OCI-LY7 (cell line): Measurements from ENCODE around the gene CTRB1. TPM values are rescaled to one million over a fixed set of nuclear protein-coding genes. Genes with fewer than 3 reads are reported as not detected.

Source experiments
- BruUV-seq: library from RNA; stranded (reverse); fragments of 400-500 nt; replicated peaks from 2 replicates; lab custom pipeline; 2021; lab: Mats Ljungman, UMichigan
- CTCF ChIA-PET: fragments of 300-600 bp; sonication (Branson Sonifier 250); formaldehyde crosslinking; loops from one replicate; lab custom pipeline; 2022; ENCODE audit warnings: antibody characterized with exemption; ENCODE audit not compliant: unreplicated experiment; lab: Charles Lee
- POLR2A ChIA-PET: fragments of 300-600 bp; sonication (Branson Sonifier 250); formaldehyde crosslinking; loops from one replicate; lab custom pipeline; 2022; ENCODE audit warnings: antibody characterized with exemption; lab: Charles Lee
- DNase-seq: peaks from one replicate; pipeline ENCODE4 v3.0.0-alpha.2; 2015; ENCODE audit warnings: low spot score
- H2AFZ ChIP-seq: fragments of 200-600 bp; sonication (generic), shearing (Covaris generic); 2 replicates; pipeline ENCODE4 v1.6.1; 2014; ENCODE audit warnings: mild to moderate bottlenecking, antibody characterized with exemption, low read length, moderate library complexity
- H3K27ac ChIP-seq: fragments of 200-600 bp; sonication (generic); 2 replicates; pipeline ENCODE4 v1.5.1; 2014; ENCODE audit warnings: mixed run types, low read depth, mild to moderate bottlenecking, moderate library complexity, low read length, inconsistent platforms; ENCODE audit not compliant: poor library complexity, severe bottlenecking
- H3K36me3 ChIP-seq: fragments of 200-600 bp; sonication (generic); 2 replicates; pipeline ENCODE4 v1.6.1; 2014; ENCODE audit warnings: mild to moderate bottlenecking, antibody characterized with exemption, low read length, moderate library complexity, mixed read lengths; ENCODE audit not compliant: insufficient read depth
- H3K4me1 ChIP-seq: fragments of 200-600 bp; sonication (generic); 2 replicates; pipeline ENCODE4 v1.5.1; 2014; ENCODE audit warnings: mild to moderate bottlenecking, low read length; ENCODE audit not compliant: insufficient read depth, poor library complexity, severe bottlenecking
- H3K4me2 ChIP-seq: fragments of 200-600 bp; sonication (generic); 2 replicates; pipeline ENCODE4 v1.6.1; 2014; ENCODE audit warnings: mild to moderate bottlenecking, low read length
- H3K4me3 ChIP-seq: fragments of 200-600 bp; sonication (generic); 2 replicates; pipeline ENCODE4 v1.5.1; 2014; ENCODE audit warnings: mild to moderate bottlenecking, low read depth, low read length; ENCODE audit not compliant: poor library complexity, severe bottlenecking
- H3K79me2 ChIP-seq: fragments of 200-600 bp; sonication (generic); 2 replicates; pipeline ENCODE4 v1.6.1; 2016; ENCODE audit warnings: low read depth, mild to moderate bottlenecking, low read length, moderate library complexity, mixed read lengths; ENCODE audit not compliant: insufficient read depth
- H3K9me2 ChIP-seq: fragments of 200-600 bp; sonication (generic); 2 replicates; pipeline ENCODE4 v1.6.1; 2016; ENCODE audit warnings: mild to moderate bottlenecking, low read length, mixed read lengths; ENCODE audit not compliant: insufficient read depth
- H3K9me3 ChIP-seq: fragments of 200-600 bp; sonication (generic); 2 replicates; pipeline ENCODE4 v1.6.1; 2014; ENCODE audit warnings: mild to moderate bottlenecking, mixed run types, low read length, mixed read lengths
- H4K20me1 ChIP-seq: fragments of 200-600 bp; sonication (generic); 2 replicates; pipeline ENCODE4 v1.6.1; 2014; ENCODE audit warnings: mild to moderate bottlenecking, antibody characterized with exemption, low read length, moderate library complexity, mixed read lengths; ENCODE audit not compliant: insufficient read depth
- EZH2phosphoT487 ChIP-seq: fragments of 200-600 bp; sonication (generic); IDR thresholded peaks from 2 replicates; pipeline ENCODE4 v1.6.1; 2018; ENCODE audit warnings: low read depth, borderline replicate concordance, mild to moderate bottlenecking, mixed run types, antibody characterized with exemption, low read length, moderate library complexity, mixed read lengths
- intact Hi-C: fragments of 100-400 bp; cut with micrococcal nuclease; formaldehyde crosslinking; loops from one replicate; pipeline ENCODE4 v1.10.0; 2022; ENCODE audit not compliant: unreplicated experiment
- total RNA-seq, 2 experiments: library from RNA; depleted of rRNA in 1 of 2; stranded (reverse); fragments of >200 nt in 1 of 2; shearing (Covaris generic) in 1 of 2; gene quantifications; 2 replicates each; pipeline ENCODE4 v1.2.3, GENCODE V29; 2014 to 2022
- TF ChIP-seq, protein P1 (sequence below): fragments of 200-600 bp; sonication (generic); conservative IDR thresholded peaks from 2 replicates; pipeline ENCODE4 v1.5.1; 2014; ENCODE audit warnings: mild to moderate bottlenecking, antibody characterized with exemption, low read length, moderate library complexity, mixed read lengths

Gene CTRB1
- total RNA-seq, 2 experiments from 2014 or later: not detected

DNA sequence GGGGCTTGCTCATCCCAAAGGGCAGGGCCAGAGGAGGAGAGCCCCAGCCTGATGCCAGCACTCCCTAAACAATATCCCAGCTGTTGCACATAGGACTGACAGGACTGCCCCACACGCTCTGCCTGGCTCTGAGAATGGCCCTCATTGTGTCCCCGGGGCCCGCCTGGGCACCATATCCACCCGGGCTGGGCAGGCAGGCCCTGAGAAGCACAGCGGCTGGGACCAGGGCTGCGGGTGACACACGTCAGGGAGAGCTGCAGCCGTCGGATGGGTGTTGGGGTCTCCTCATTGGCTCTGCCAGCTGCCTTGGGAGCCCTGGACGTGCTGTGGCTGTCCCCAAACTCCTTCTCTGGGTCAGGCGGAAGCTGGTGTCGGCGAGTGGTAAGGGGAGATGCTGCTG lies 28.5 kb downstream of the CTRB1 start:
- no peaks in the 10 kb centered on the region for H3K9me2 ChIP-seq
- intact Hi-C loops: no loop called here
- H3K79me2 ChIP-seq: no peaks in the 10 kb centered on the region
- H3K4me3 ChIP-seq: no peak overlapping the region
- POLR2A ChIA-PET: interaction anchor here (0.7 kb wide), 1 partner anchor 55 kb away, joined by 3 read pairs; no protein-coding TSS in a partner anchor
- H3K4me2 ChIP-seq: no peak overlapping the region
- no peaks in the 10 kb centered on the region for H3K9me3 ChIP-seq
- no peaks in the 10 kb centered on the region for H3K36me3 ChIP-seq
- BruUV-seq: no TSS peak
- H2AFZ ChIP-seq: no peak overlapping the region
- no peaks in the 10 kb centered on the region for H4K20me1 ChIP-seq
- peaks cover 30% of the 10 kb centered on the region for H3K4me1 ChIP-seq
- H3K27ac ChIP-seq: no peak overlapping the region
- TF ChIP-seq, protein P1, sequence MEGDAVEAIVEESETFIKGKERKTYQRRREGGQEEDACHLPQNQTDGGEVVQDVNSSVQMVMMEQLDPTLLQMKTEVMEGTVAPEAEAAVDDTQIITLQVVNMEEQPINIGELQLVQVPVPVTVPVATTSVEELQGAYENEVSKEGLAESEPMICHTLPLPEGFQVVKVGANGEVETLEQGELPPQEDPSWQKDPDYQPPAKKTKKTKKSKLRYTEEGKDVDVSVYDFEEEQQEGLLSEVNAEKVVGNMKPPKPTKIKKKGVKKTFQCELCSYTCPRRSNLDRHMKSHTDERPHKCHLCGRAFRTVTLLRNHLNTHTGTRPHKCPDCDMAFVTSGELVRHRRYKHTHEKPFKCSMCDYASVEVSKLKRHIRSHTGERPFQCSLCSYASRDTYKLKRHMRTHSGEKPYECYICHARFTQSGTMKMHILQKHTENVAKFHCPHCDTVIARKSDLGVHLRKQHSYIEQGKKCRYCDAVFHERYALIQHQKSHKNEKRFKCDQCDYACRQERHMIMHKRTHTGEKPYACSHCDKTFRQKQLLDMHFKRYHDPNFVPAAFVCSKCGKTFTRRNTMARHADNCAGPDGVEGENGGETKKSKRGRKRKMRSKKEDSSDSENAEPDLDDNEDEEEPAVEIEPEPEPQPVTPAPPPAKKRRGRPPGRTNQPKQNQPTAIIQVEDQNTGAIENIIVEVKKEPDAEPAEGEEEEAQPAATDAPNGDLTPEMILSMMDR: no peak
- no peak for TF ChIP-seq EZH2phosphoT487
- CTCF ChIA-PET: no interaction called here
- no peak for DNase-seq

DNA sequence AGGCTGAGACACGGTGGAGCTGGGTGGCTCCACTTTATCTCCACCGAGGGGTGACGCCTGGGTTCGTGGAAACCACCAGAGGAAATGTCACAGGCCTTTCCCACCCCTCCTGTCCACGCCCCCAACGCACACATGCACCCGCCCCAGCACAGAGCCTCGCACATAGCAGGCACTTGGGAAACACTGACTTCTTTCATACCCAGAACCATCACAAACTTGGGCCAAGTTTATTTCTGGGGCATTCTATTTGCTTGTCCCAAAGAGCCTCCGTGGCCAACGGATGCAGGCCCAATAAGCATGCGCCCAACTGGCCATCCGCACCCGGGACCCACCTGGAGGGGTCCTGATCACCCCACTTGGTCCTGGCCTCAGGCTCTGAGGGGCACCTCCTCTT lies 29.4 kb downstream of the CTRB1 start:
- Histone ChIP-seq H2AFZ (no peak overlapping the region), H3K27ac (no peak overlapping the region), H3K4me1 (peaks cover 30% of the 10 kb centered on the region), H3K79me2 (no peaks in the 10 kb centered on the region), H3K36me3 (no peaks in the 10 kb centered on the region), H3K4me2 (no peak overlapping the region), H3K4me3 (no peak overlapping the region), H4K20me1 (no peaks in the 10 kb centered on the region), H3K9me3 (no peaks in the 10 kb centered on the region), H3K9me2 (no peaks in the 10 kb centered on the region)
- no peak for DNase-seq
- BruUV-seq: no TSS peak
- ChIA-PET POLR2A (interaction anchor here (0.7 kb wide), 1 partner anchor 54 kb away, joined by 3 read pairs; no protein-coding TSS in a partner anchor), CTCF (no interaction called here)
- intact Hi-C loops: no loop called here
- TF ChIP-seq EZH2phosphoT487: no peak
- TF ChIP-seq, protein P1: no peak

DNA sequence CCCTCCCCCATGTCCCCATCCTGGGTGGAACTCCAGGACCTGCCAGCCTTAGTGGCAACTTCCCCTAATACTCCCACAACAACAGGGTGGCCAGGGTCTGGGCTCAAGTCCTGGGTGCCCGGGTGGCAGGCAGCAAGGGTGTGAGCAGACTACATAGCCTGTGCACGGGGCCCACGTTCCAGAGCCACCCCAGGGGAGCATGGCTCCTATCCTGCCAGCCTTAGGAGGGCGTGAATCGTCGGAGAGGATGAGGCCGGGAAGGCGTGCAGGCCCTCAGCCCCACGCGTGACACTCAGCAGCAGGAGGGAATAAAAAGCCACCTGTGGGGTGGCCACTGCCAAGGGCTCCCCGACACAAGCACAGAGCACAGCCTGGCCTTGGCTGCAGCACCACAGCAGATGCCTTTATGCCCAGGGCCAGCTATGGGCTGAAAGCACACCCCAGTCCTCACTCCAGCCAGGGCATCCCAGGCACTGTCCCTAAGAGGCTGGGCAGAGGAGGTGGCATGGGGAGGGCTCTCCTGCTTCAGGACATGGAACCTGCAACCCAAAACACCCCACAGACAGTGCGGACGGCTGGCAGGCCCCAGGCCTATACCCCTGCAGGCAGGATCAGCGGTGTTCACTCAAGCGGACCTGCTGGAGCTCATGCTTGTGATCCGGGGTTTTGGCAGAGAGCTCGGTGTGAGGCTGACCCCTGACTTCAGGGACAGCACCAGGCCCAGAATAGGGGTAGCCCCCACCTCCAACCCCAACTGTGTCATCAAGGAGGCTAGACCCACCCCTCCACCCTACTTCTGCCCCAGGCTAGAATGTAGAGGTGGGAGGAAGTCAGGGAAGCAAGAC lies 30.0 kb downstream of the CTRB1 start:
- H3K9me2 ChIP-seq: no peaks in the 10 kb centered on the region
- no peaks in the 10 kb centered on the region for H3K9me3 ChIP-seq
- BruUV-seq: no TSS peak
- H3K27ac ChIP-seq: no peak overlapping the region
- CTCF ChIA-PET: no interaction called here
- DNase-seq: no peak
- intact Hi-C loops: no loop called here
- no peaks in the 10 kb centered on the region for H4K20me1 ChIP-seq
- no peaks in the 10 kb centered on the region for H3K79me2 ChIP-seq
- H3K36me3 ChIP-seq: no peaks in the 10 kb centered on the region
- no peak for TF ChIP-seq EZH2phosphoT487
- TF ChIP-seq, protein P1: no peak
- H3K4me3 ChIP-seq: no peak overlapping the region
- H3K4me2 ChIP-seq: no peak overlapping the region
- peaks cover 30% of the 10 kb centered on the region for H3K4me1 ChIP-seq
- POLR2A ChIA-PET: no interaction called here
- H2AFZ ChIP-seq: no peak overlapping the region
